AG04450 (cell line): Measurements from ENCODE around the gene DNAH8. TPM values are rescaled to one million over a fixed set of nuclear protein-coding genes. Genes with fewer than 3 reads are reported as not detected.
"Not testable (repeated sequence)": the region's sequence is repeated elsewhere in the genome, so short reads cannot be mapped to it uniquely, and the experiment has no call there.

Source experiments
- CTCF ChIA-PET: fragments of 300-600, 350-600 bp; formaldehyde crosslinking; extraction: SDS; loops from one replicate; lab custom pipeline; 2022; ENCODE audit warnings: antibody characterized with exemption, inconsistent platforms; lab: Charles Lee
- POLR2A ChIA-PET: fragments of 350-600 bp; formaldehyde crosslinking; extraction: SDS; loops from one replicate; lab custom pipeline; 2021; ENCODE audit warnings: antibody characterized with exemption, inconsistent platforms; lab: Yijun Ruan, JAX
- DNase-seq: peaks from one replicate; pipeline ENCODE4 v3.0.0-alpha.2; 2011; ENCODE audit warnings: low read depth, low spot score
- H3K27ac ChIP-seq: one replicate; pipeline ENCODE4 v1.5.1; 2012; ENCODE audit warnings: low read depth, low read length, control low read depth
- H3K27me3 ChIP-seq: one replicate; pipeline ENCODE4 v1.6.0; 2012; ENCODE audit warnings: low read length; ENCODE audit not compliant: control insufficient read depth, insufficient read depth
- H3K4me3 ChIP-seq: 2 replicates; pipeline ENCODE4 v1.5.1; 2011; ENCODE audit warnings: mild to moderate bottlenecking, low read depth, low read length, control low read depth
- H3K9me3 ChIP-seq: 2 replicates; pipeline ENCODE4 v1.5.1; 2012; ENCODE audit warnings: low read length; ENCODE audit not compliant: control insufficient read depth, insufficient read depth
- polyA plus RNA-seq: library from polyadenylated mRNA; depleted of rRNA; stranded (reverse); fragments of >200 nt; gene quantifications from 2 replicates; pipeline ENCODE4 v1.2.3, GENCODE V29; 2011
- TF ChIP-seq, protein P1 (sequence below): IDR thresholded peaks from 2 replicates; pipeline ENCODE4 v1.5.1; 2011; ENCODE audit warnings: low read depth, low read length, control low read depth, inconsistent platforms

Gene DNAH8
- polyA plus RNA-seq, 1 experiment: not detected

DNA sequence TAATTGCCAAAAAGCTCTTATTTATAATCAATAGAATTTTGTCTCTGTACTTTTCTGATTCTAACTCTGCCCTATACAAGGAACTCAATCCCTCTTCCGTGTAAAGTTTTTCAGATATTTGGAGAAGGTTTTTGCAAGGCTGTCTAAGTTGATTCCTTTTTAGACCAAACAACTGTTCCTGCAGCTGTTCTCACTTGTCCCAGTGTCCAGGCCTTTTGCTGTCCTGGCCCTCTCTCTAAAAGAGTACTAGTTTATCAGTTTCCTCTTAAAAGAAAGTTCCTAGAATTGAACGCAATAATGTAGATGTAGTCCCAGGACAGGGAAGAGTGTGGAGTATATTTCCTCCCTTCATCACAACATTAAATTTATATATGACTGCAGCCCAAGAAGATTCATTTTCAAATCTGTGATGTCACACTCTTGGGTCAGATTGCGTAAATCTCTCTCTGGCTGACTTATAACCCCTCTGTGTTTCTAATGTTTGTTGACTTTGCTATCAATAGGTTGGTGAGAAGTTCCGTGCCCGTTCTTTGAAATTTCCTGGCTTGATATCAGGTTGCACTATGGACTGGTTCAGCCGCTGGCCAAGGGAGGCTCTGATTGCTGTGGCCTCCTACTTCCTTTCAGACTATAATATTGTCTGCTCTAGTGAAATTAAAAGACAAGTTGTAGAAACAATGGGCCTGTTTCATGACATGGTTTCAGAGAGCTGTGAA lies 194.1 kb downstream of the DNAH8 start:
- Histone ChIP-seq H3K4me3 (no peak overlapping the region), H3K9me3 (no peaks in the 10 kb centered on the region), H3K27me3 (no peaks in the 10 kb centered on the region), H3K27ac (no peak overlapping the region)
- CTCF ChIA-PET: no interaction called here
- no peak for DNase-seq
- TF ChIP-seq, protein P1, sequence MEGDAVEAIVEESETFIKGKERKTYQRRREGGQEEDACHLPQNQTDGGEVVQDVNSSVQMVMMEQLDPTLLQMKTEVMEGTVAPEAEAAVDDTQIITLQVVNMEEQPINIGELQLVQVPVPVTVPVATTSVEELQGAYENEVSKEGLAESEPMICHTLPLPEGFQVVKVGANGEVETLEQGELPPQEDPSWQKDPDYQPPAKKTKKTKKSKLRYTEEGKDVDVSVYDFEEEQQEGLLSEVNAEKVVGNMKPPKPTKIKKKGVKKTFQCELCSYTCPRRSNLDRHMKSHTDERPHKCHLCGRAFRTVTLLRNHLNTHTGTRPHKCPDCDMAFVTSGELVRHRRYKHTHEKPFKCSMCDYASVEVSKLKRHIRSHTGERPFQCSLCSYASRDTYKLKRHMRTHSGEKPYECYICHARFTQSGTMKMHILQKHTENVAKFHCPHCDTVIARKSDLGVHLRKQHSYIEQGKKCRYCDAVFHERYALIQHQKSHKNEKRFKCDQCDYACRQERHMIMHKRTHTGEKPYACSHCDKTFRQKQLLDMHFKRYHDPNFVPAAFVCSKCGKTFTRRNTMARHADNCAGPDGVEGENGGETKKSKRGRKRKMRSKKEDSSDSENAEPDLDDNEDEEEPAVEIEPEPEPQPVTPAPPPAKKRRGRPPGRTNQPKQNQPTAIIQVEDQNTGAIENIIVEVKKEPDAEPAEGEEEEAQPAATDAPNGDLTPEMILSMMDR: no peak
- POLR2A ChIA-PET: no interaction called here

DNA sequence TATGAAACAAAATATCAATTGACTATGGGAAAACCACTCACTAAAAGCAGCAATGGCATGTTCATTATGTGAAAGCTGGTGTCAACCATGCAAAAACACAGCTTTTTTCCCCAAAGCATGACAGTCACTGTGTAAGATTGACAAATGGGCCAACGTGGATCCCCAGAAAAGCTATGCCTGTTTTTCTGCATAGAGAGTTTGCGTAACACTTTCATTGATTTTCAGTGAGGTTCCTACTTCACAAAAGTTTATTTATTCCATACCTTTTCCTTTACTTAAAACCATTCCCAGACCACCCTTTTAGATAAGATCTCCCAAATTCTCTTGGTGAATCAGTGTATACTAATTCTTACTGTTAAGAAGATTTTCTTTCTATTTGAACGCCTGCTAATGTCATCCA lies 195.1 kb downstream of the DNAH8 start:
- ChIA-PET POLR2A (no interaction called here), CTCF (no interaction called here)
- TF ChIP-seq, protein P1: no peak
- no peak overlapping the region for H3K27ac ChIP-seq
- H3K27me3 ChIP-seq: no peaks in the 10 kb centered on the region
- DNase-seq: no peak
- H3K9me3 ChIP-seq: no peaks in the 10 kb centered on the region
- no peak overlapping the region for H3K4me3 ChIP-seq

DNA sequence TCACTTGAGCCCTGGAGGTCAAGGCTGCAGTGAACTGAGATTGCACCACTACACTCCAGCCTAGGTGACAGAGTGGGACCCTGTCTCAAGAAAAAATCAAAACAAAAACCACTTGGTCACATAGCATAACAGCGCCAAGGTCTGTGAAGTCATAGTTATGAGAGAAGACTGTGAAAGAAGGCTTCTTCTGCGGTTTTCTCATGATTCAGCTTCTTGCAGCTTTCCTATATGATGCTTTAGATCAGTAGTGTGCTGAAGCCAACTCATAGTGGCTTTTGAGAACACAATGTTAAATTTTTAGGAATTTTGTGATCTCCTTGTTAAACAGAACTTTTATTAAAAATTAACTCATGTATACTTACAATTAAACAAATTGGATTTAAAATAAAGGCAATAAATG lies 197.3 kb downstream of the DNAH8 start:
- Histone ChIP-seq H3K27me3 (no peaks in the 10 kb centered on the region), H3K9me3 (no peaks in the 10 kb centered on the region), H3K27ac (no peak overlapping the region), H3K4me3 (no peak overlapping the region)
- DNase-seq: no peak
- POLR2A ChIA-PET: no interaction called here
- TF ChIP-seq, protein P1: no peak
- CTCF ChIA-PET: no interaction called here

GRCh38 chr6:38915205-38915925 lies 200.3 kb downstream of the DNAH8 start:
- Histone ChIP-seq H3K27me3 (no peaks in the 10 kb centered on the region), H3K4me3 (no peak overlapping the region), H3K9me3 (no peaks in the 10 kb centered on the region), H3K27ac (no peak overlapping the region)
- TF ChIP-seq, protein P1: no peak
- POLR2A ChIA-PET: no interaction called here
- DNase-seq: no peak
- CTCF ChIA-PET: interaction anchor here (2.1 kb wide), 1 partner anchor 43 kb away, joined by 8 read pairs; no protein-coding TSS in a partner anchor

DNA sequence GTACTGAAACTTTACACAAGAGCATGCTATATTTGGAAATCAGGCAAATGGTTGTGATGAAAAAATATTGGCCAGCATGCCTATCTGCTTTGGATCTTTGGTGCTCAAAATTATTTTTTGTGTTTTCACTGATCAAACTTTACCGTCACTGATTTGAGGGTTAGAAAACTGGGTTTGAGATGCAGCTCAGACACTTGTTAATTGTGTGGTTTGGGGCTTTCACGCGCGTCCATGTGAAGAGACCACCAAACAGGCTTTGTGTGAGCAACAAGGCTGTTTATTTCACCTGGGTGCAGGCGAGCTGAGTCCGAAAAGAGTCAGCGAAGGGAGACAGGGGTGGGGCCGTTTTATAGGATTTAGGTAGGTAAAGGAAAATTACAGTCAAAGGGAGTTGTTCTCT lies 206.4 kb downstream of the DNAH8 start:
- CTCF ChIA-PET, DNase-seq, H3K9me3 ChIP-seq, POLR2A ChIA-PET, H3K4me3 ChIP-seq, H3K27me3 ChIP-seq, H3K27ac ChIP-seq: not testable (repeated sequence)
